Nephron progenitor cell (in vitro differentiated cells): Measurements from ENCODE around the gene PROKR2.

Source experiments
- DNase-seq: peaks from one replicate; pipeline ENCODE4 v3.0.0; 2021
- H3K27ac Mint-ChIP-seq: 2 replicates; pipeline ENCODE4 v1.8.0; 2021; ENCODE audit warnings: mild to moderate bottlenecking, moderate library complexity, mixed read lengths
- H3K27me3 Mint-ChIP-seq: 2 replicates; pipeline ENCODE4 v1.8.0; 2021; ENCODE audit warnings: mild to moderate bottlenecking, low read depth, mixed read lengths; ENCODE audit not compliant: poor library complexity
- H3K36me3 Mint-ChIP-seq: 2 replicates; pipeline ENCODE4 v1.8.0; 2021; ENCODE audit warnings: low read depth, mixed read lengths
- H3K4me1 Mint-ChIP-seq: 2 replicates; pipeline ENCODE4 v1.8.0; 2021; ENCODE audit warnings: mixed read lengths
- H3K4me3 Mint-ChIP-seq: 2 replicates; pipeline ENCODE4 v1.8.0; 2021; ENCODE audit warnings: mild to moderate bottlenecking, moderate library complexity, mixed read lengths
- H3K9me3 Mint-ChIP-seq: 2 replicates; pipeline ENCODE4 v1.8.0; 2021; ENCODE audit warnings: mild to moderate bottlenecking, moderate library complexity, mixed read lengths
- CTCF ChIP-seq: fragments of 200-600 bp; sonication (generic); IDR thresholded peaks from 2 replicates; pipeline ENCODE4 v1.5.0; 2021; ENCODE audit warnings: antibody characterized with exemption

The PROKR2 gene

GRCh38 chr20:5272268-5272667, 44.5 kb downstream of the PROKR2 start:
- Mint-ChIP-seq H3K36me3 (no peaks in the 10 kb centered on the region), H3K4me1 (no peaks in the 10 kb centered on the region), H3K27ac (no peak overlapping the region), H3K4me3 (no peak overlapping the region), H3K27me3 (peaks cover 31% of the 10 kb centered on the region), H3K9me3 (no peaks in the 10 kb centered on the region)
- TF ChIP-seq CTCF = no peak
- DNase-seq = no peak

GRCh38 chr20:5270603-5271002, 46.2 kb downstream of the PROKR2 start:
- no peaks in the 10 kb centered on the region for H3K4me1 Mint-ChIP-seq
- no peaks in the 10 kb centered on the region for H3K36me3 Mint-ChIP-seq
- H3K4me3 Mint-ChIP-seq = no peak overlapping the region
- no peak overlapping the region for H3K27ac Mint-ChIP-seq
- H3K9me3 Mint-ChIP-seq = no peaks in the 10 kb centered on the region
- TF ChIP-seq CTCF = no peak
- DNase-seq = no peak
- H3K27me3 Mint-ChIP-seq = peaks cover 31% of the 10 kb centered on the region

GRCh38 chr20:5268449-5268848, 48.3 kb downstream of the PROKR2 start:
- no peak for DNase-seq
- Mint-ChIP-seq H3K27ac (no peak overlapping the region), H3K4me1 (peaks cover 5% of the 10 kb centered on the region), H3K9me3 (no peaks in the 10 kb centered on the region), H3K36me3 (no peaks in the 10 kb centered on the region), H3K27me3 (peaks cover 34% of the 10 kb centered on the region), H3K4me3 (no peak overlapping the region)
- no peak for TF ChIP-seq CTCF

DNA sequence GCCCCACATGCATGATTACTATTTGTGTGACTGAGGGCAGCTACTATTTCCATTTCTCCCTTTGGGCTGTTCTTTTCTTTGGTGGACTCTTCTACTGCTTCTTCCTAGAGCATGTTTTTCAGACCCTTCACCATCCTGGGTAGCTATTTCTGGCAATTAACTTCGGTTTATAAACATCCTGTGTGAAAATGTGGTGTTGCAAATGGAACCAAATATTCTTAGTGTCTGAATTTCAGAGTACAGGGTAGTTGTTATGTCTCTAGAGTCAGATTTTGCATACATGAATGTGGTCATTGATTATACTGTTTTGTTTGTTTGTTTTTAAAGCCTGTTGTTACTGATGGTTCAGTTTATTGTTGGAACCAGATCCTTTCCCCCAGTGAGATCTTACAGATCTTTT, 49.7 kb downstream of the PROKR2 start:
- no peak for DNase-seq
- no peak overlapping the region for H3K27ac Mint-ChIP-seq
- H3K4me1 Mint-ChIP-seq = peaks cover 5% of the 10 kb centered on the region
- H3K9me3 Mint-ChIP-seq = no peaks in the 10 kb centered on the region
- peaks cover 28% of the 10 kb centered on the region for H3K27me3 Mint-ChIP-seq
- no peak for TF ChIP-seq CTCF
- H3K36me3 Mint-ChIP-seq = no peaks in the 10 kb centered on the region
- H3K4me3 Mint-ChIP-seq = no peak overlapping the region
